Measurements from ENCODE around the gene ZNF584.

Gene ZNF584

GRCh38 chr19:58466760-58467589 is 58.5 kb downstream of the ZNF584 start, which contains the start of gene ZNF324 (continued):
- TF ChIP-seq ZSCAN4 (tag by site-specific recombination; IDR thresholded peaks at IDR 0.05) (no peak), SP2 (tag by site-specific recombination; IDR thresholded peaks at IDR 0.05) (peak; percentile 93), KLF16 (tag by site-specific recombination; IDR thresholded peaks at IDR 0.05) (0 out of 2 replicates have a peak, but pooled peaks have one; percentile 54), SP7 (tag by site-specific recombination; IDR thresholded peaks at IDR 0.05) (peak; percentile 26; the same call in 1 of the 2 replicates), ZNF629 (tag by site-specific recombination; IDR thresholded peaks at IDR 0.05) (peak; percentile 37; the same call in 1 of the 2 replicates), ZNF677 (tag by site-specific recombination; IDR thresholded peaks at IDR 0.05) (no peak; the same call in 1 of the 2 replicates), KLF9 (tag by site-specific recombination; IDR thresholded peaks at IDR 0.05; ENCODE audit: low read depth) (peak; percentile 74)
